ENCODE measurements around the gene KLHDC3.

KLHDC3 gene, protein sequence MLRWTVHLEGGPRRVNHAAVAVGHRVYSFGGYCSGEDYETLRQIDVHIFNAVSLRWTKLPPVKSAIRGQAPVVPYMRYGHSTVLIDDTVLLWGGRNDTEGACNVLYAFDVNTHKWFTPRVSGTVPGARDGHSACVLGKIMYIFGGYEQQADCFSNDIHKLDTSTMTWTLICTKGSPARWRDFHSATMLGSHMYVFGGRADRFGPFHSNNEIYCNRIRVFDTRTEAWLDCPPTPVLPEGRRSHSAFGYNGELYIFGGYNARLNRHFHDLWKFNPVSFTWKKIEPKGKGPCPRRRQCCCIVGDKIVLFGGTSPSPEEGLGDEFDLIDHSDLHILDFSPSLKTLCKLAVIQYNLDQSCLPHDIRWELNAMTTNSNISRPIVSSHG

GRCh38 chr6:43013843-43014433 lies at the start of gene KLHDC3, which contains the start of gene MEA1:
Gene KLHDC3, plus strand, starts transcription at chr6:43014249. Its CDS starts 2,944 bp downstream, at chr6:43017193.
Gene MEA1, minus strand, starts transcription at chr6:43013946. Its CDS starts 133 bp downstream, at chr6:43013813.
- peak; percentile 100 for DNase-seq

DNA sequence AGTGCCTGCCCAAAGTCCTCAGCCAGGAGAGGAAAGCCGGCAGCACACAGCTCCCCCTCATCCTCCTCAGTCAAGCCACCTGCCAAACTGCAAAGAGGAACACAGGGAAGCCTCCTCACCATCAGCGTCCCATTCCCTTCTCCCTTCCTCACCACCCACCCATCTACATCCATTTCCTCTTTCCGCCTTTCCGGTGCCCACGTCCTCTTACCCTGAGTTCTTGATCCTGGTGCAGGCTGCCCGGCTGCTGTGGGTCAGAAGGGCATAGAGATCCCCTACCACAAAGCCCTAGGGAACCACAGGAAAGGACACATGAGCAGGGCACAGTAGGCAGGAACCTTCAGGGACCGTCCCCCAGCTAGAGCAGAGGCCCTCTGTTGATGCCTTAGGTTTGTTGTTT lies 47.5 kb upstream of the KLHDC3 start:
- DNase-seq: no peak

- DNase-seq: no peak
Observed at GRCh38 chr6:42967228-42967627, 46.8 kb upstream of the KLHDC3 start.

GRCh38 chr6:42968126-42968701 lies 45.8 kb upstream of the KLHDC3 start:
- DNase-seq: no peak

GRCh38 chr6:42968783-42969182 lies 45.3 kb upstream of the KLHDC3 start:
- DNase-seq: no peak

DNA sequence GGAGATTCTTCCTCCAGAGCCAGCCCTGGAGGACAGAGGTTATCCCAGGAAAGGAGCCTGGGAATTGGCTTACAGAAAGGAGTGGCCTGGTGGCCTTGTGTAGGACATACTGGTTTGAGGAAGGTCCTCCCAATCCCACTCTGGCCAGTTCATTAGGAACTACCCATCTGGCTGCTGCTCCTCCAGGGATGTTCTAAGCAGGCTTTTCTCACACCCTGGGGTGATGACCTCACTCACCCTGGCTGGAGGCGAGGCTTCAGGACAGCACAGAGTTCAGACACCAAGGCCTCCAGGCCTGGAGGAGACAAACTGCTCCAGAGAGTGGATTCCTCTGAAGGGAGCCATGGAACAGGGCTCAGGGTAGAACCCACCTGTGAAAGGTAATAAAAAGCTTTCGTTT lies 44.6 kb upstream of the KLHDC3 start:
- DNase-seq: no peak

GRCh38 chr6:42969934-42970333 lies 44.1 kb upstream of the KLHDC3 start:
- DNase-seq: no peak

GRCh38 chr6:42970871-42971612 lies 43.0 kb upstream of the KLHDC3 start:
- no peak for DNase-seq

DNA sequence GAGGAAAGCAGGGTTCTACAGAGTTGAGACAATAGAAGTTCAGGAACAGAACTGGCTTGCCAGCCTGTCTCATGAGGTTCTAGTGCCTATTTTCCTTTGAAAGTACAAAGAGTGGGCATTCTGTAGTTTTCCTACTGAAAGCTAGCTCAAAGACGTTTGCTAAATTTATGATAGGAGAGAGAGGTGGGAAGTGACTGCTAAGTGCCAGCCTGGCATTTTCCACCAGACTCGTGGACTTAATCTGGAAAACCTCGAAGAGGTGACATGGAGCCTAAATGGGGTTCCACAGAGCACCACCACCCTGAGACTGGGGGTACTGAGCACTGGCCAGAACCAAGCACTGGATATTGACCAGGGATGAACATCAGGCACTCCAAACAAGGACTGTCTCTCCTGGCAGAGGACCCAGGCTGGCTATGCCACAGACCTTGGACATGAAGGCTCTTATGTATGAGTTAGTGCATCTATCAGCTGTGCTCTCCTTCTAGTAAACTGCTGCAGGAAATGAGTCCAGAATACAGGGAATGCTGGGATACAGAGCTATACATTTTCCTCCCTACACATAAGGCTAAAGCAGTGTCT lies 42.2 kb upstream of the KLHDC3 start:
- DNase-seq: no peak

DNA sequence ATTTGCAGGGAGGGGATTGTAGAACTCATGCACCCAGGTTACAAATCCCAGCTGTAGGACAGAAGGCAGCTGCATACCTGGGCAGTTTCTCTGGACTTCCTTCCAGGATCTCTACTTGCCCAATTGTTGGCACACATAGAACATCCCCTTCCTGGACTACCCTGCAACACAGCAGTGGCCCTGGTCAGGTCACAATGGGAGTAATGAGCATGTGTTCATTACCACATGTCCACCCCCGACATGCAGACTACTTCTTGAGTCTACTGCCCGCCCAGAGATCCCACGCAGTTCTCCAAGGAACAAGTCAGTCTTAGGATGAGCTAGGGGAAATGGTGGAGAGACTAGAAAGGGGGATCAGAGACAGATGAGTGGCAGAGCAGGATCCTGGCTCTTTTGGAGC lies 40.1 kb upstream of the KLHDC3 start:
- DNase-seq: no peak

GRCh38 chr6:42974919-42975505 lies 39.0 kb upstream of the KLHDC3 start:
- DNase-seq: no peak

- no peak for DNase-seq
Observed at GRCh38 chr6:42978487-42978838, 35.6 kb upstream of the KLHDC3 start.

GRCh38 chr6:42978839-42979522 lies 35.1 kb upstream of the KLHDC3 start, which contains the start of gene PEX6:
Gene PEX6, minus strand, starts transcription at chr6:42979181. Its CDS starts 31 bp downstream, at chr6:42979150.
- DNase-seq: peak; percentile 92

DNA sequence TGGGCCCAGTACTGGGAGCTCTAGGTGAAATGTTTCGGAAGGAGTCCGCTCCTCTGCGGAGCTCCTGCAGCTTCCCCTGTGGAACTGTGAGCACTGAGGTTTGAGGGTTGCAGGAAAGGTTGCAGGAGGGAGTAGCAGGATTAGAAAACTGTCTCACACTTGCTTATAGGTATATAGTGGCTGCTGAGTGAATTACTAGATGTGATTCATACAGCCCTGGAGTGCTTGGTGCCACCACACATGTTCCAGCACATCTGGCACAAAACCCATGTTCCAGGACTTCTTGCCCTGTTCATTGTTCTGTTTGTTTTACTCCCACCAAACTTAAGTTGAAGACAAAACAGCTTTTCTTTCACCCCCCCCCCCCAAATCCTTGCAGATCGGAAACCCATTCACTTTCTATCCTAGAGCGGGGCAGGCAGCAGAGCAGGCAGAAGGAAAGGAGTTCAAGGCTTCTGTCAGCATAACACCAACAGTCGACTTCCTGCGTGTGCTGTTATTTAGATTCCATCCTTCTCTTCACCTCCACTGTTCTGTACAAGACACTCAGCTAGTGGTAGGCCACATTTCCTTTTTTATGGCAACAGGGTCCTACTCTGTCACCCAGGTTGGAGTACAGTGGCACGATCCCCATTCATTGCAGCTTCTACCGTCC lies 34.4 kb upstream of the KLHDC3 start:
- peak; percentile 33 for DNase-seq

DNA sequence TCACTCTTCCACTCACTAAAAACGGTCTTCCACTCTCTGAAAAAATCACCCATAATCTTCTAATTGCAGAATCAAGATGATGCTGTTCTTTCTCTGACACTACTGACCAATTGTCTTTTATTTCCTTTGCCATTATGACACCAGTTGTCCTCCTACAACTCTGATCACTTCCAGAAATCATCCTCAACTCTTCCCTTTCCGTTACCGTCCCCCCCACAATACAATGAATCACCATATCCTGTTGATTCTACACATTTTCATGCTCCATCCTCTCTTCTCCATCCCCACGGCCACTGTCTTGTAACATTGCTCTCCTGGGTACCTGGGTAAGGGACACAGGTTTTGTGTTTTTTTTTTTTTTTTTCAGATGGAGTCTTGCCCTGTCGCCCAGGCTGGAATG lies 32.2 kb upstream of the KLHDC3 start:
- DNase-seq: no peak

DNA sequence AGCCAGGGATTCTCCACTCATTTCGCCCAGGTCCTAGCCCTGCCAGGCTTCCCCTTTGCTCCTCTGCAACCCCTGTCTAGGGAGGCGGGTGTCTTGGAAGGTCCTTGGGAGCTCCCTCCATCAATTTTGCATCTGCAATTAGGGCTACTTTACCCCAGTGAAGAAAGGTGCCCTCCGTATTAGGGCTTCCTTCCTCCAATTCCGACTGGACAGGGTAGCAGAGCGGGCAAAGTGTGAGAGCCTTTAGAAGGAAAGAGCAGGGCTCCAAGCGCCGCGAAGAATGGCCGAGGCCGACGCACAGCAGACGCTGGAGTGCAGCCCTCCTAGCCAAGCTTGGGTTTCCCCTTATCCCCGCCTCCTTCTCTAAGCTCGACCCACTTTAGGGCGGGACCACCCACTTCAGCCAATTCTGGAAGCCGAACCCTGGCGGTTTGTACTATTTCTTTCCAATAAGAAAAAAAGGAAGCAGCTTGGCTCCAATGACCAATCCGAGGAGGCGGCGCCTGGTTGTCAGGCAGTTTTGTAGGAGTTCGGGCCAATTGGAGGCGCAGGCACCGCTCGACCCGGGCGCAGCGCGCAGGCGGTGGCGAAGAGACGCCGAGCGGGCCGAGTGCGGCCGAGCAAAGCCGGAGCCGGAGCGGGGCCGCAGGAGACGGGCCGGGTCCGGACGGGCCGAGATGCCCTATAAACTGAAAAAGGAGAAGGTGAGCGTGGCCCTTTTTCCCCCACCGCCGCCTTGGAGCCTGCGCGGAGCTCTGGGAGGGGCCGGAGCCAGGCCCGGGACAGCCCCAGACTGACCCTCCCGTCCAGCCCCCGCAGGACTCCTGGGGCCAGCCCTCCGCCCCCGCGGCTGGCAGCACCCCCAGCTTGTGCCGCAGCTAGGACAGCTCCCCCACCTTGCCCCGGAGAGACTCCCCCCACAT lies 29.8 kb upstream of the KLHDC3 start, which contains the start of gene PPP2R5D:
Gene PPP2R5D (plus strand): TSS at position 570 of the 923 bp plus-strand sequence. CDS start 108 bp downstream, at position 678.
- peak; percentile 98 for DNase-seq

DNA sequence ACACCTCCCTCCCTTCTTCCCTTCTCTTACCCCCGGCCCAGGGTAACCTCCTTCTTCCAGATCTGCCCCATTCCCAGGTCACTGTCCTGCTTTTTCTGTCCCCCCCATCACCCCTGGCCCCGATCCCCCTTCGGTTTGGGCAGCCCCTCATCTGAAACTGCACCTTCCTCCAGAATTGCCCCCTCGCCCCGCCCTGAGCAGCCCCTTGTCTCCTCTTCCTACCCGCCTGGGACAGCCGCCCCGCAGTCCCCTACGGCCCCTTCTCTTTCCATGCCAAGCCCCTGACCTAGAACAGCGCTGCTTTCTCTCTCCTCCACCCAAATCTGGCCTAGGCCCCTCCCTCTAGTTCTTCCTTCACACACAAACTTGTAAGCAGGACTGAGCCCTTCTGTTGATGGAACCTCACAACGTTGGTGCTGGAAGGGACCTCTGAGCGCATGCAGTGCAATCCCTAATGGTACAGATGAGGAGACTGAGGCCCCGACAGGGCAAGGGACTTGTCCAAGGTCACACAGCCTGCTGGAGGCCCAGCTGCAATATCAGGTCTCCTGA lies 29.0 kb upstream of the KLHDC3 start:
- no peak for DNase-seq

GRCh38 chr6:42987533-42988451 lies 26.3 kb upstream of the KLHDC3 start:
- no peak for DNase-seq

All from CD4-positive, alpha-beta T cell treated with Interleukin-4 for 4 hours (primary cell).